GM12891 (cell line): Measurements from ENCODE around the gene PTGFRN.

Source experiments
- POLR2A ChIP-seq: IDR thresholded peaks from 2 replicates; pipeline ENCODE4 v1.6.1; 2011; ENCODE audit warnings: low read depth, low read length, control low read depth
- POLR2AphosphoS5 ChIP-seq: IDR thresholded peaks from 2 replicates; pipeline ENCODE4 v1.6.1; 2011; ENCODE audit warnings: low read depth, low read length, control low read depth
- SPI1 ChIP-seq: IDR thresholded peaks from 2 replicates; pipeline ENCODE4 v1.6.1; 2011; ENCODE audit warnings: low read depth, low read length, control low read depth

GRCh38 chr1:117003223-117003875, 93.6 kb downstream of the PTGFRN start:
- no peak for TF ChIP-seq POLR2A
- TF ChIP-seq SPI1: 0 out of 2 replicates have a peak, but pooled peaks have one; percentile 4
- no peak for TF ChIP-seq POLR2AphosphoS5
